AG04450 (cell line): ENCODE results near the gene HAVCR1. TPM values are rescaled to one million over a fixed set of nuclear protein-coding genes. Genes with fewer than 3 reads are reported as not detected.
"Not testable (repeated sequence)": the region's sequence is repeated elsewhere in the genome, so short reads cannot be mapped to it uniquely, and the experiment has no call there.

Experiments used
- CTCF ChIA-PET: fragments of 300-600, 350-600 bp; formaldehyde crosslinking; extraction: SDS; loops from one replicate; lab custom pipeline; 2022; ENCODE audit warnings: antibody characterized with exemption, inconsistent platforms; lab: Charles Lee
- POLR2A ChIA-PET: fragments of 350-600 bp; formaldehyde crosslinking; extraction: SDS; loops from one replicate; lab custom pipeline; 2021; ENCODE audit warnings: antibody characterized with exemption, inconsistent platforms; lab: Yijun Ruan, JAX
- DNase-seq: peaks from one replicate; pipeline ENCODE4 v3.0.0-alpha.2; 2011; ENCODE audit warnings: low read depth, low spot score
- H3K27ac ChIP-seq: one replicate; pipeline ENCODE4 v1.5.1; 2012; ENCODE audit warnings: low read depth, low read length, control low read depth
- H3K27me3 ChIP-seq: one replicate; pipeline ENCODE4 v1.6.0; 2012; ENCODE audit warnings: low read length; ENCODE audit not compliant: control insufficient read depth, insufficient read depth
- H3K4me3 ChIP-seq: 2 replicates; pipeline ENCODE4 v1.5.1; 2011; ENCODE audit warnings: mild to moderate bottlenecking, low read depth, low read length, control low read depth
- H3K9me3 ChIP-seq: 2 replicates; pipeline ENCODE4 v1.5.1; 2012; ENCODE audit warnings: low read length; ENCODE audit not compliant: control insufficient read depth, insufficient read depth
- polyA plus RNA-seq: library from polyadenylated mRNA; depleted of rRNA; stranded (reverse); fragments of >200 nt; gene quantifications from 2 replicates; pipeline ENCODE4 v1.2.3, GENCODE V29; 2011
- TF ChIP-seq, protein P1 (sequence below): IDR thresholded peaks from 2 replicates; pipeline ENCODE4 v1.5.1; 2011; ENCODE audit warnings: low read depth, low read length, control low read depth, inconsistent platforms

Gene HAVCR1
- polyA plus RNA-seq, 1 experiment = 0.29 TPM

DNA sequence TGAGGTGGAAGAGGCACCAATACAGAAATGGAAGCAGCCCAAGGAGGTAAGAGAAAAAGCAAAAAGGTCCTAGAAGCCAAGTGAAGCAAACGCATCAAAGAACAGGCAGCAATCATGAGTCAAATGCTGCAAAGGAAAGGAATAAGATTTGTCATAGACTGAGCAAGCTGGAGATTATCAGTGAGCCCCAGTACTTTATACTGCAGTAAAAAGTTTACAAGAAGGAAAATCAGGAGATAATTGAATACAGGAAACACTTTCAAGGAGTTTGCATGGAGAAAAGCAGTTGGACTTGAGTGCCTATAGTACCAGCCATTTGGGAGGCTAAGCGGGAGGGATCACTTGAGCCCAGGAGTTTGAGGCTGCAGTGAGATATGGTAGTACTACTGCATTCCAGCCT lies 7.2 kb upstream of the HAVCR1 start:
- Histone ChIP-seq H3K4me3 (no peak overlapping the region), H3K27ac (no peak overlapping the region), H3K9me3 (peaks cover 15% of the 10 kb centered on the region), H3K27me3 (no peaks in the 10 kb centered on the region)
- DNase-seq = no peak
- ChIA-PET POLR2A (no interaction called here), CTCF (no interaction called here)
- TF ChIP-seq, protein P1, sequence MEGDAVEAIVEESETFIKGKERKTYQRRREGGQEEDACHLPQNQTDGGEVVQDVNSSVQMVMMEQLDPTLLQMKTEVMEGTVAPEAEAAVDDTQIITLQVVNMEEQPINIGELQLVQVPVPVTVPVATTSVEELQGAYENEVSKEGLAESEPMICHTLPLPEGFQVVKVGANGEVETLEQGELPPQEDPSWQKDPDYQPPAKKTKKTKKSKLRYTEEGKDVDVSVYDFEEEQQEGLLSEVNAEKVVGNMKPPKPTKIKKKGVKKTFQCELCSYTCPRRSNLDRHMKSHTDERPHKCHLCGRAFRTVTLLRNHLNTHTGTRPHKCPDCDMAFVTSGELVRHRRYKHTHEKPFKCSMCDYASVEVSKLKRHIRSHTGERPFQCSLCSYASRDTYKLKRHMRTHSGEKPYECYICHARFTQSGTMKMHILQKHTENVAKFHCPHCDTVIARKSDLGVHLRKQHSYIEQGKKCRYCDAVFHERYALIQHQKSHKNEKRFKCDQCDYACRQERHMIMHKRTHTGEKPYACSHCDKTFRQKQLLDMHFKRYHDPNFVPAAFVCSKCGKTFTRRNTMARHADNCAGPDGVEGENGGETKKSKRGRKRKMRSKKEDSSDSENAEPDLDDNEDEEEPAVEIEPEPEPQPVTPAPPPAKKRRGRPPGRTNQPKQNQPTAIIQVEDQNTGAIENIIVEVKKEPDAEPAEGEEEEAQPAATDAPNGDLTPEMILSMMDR = no peak

DNA sequence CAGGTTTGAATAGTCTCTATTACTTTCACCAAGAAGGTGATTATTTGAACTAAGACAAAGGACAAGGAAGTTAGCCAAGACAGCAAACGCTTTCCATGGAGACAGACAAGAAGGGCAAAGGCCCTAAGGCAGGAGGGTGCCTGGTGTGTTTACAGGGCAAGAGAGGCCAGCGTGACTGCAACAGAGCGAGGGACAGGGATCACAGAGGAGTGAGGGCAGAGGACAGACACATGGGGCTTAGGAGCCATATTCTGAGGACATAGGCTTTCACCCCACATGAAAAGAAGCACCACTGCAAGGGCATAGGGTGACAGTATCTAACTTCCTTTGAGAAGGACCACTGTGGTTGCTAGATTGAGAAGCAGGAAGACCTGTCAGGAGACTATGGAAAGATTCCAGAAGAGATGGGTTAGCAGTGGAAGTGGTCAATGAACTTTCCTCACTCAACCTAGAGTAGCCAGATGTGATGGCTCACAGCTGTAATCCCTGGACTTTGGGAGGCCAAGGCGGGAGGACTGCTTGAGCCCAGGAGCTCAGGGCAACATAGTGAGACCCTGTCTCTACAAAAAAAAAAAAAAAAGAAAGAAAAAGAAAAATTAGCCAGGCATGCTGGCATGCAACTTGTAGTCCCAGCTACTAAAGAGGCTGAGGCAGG lies 5.0 kb upstream of the HAVCR1 start:
- no peaks in the 10 kb centered on the region for H3K27me3 ChIP-seq
- CTCF ChIA-PET = interaction anchor here (0.6 kb wide), 1 partner anchor 32 kb away, joined by 3 read pairs; no protein-coding TSS in a partner anchor
- H3K27ac ChIP-seq = no peak overlapping the region
- DNase-seq = no peak
- TF ChIP-seq, protein P1 = no peak
- no peak overlapping the region for H3K4me3 ChIP-seq
- peaks cover 15% of the 10 kb centered on the region for H3K9me3 ChIP-seq
- POLR2A ChIA-PET = no interaction called here

DNA sequence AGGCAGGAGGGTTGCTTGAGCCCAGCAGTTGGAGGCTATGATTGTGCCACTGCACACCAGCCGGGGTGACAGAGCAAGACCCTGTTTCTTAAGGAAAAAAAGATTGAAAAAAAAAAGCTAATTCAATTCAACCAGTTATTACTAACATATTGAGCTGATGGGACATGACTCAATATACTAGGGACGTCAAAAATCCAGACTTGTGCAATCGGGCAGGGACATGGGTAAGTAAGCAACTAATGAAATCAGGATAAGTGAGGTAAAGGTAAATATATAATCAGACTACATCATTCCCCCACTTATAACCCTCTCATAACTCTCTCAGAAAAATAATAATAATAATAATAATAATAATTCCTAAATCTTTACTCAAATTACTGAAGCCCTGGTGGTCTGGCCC lies 975 bp upstream of the HAVCR1 start:
- POLR2A ChIA-PET = no interaction called here

DNA sequence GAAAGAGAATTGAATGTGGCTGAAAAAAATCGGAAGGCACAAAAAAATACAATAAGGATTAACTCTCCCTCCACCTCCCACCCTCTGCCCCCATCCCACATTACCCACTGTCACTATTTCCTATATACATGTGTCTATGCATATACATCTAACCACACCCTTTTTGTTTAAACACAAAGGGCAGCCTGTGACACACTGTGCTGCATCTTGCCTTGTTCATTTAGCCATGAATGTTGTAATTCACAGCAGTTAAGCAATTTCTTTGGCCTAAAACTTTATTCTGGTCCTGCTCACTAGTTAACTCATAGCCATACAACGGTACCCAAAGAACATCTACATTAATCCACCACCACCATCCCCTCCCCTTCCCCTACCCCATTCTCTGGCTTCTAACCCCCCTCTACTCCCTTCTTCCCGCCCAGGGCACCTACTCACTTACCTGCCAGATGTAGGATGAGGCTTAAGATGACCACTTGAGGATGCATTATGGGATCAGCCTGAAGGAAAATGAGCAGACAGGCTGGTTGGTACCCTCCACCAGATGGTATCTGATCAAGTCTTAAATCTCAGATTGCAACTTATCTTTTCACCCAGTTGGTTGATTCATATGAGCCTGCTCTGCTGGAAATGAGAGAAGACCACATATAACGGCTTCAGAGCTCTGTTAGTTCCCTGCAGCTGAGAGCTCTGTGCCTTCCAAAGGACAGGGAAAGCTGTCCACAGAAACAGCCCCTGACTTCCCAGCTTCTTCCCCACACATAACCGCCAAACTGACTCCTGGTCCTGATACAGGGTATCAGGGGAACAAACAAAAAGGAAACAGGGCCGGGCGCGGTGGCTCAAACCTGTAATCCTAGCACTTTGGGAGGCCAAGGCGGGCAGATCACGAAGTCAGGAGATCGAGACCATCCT lies 1.2 kb downstream of the HAVCR1 start:
- POLR2A ChIA-PET = no interaction called here
- Histone ChIP-seq H3K27me3 (no peaks in the 10 kb centered on the region), H3K4me3 (no peak overlapping the region), H3K27ac (no peak overlapping the region), H3K9me3 (peaks cover 9% of the 10 kb centered on the region)
- TF ChIP-seq, protein P1 = no peak
- CTCF ChIA-PET = no interaction called here
- no peak for DNase-seq

More for the DNA sequence above, 975 bp upstream of the HAVCR1 start:
- no peak overlapping the region for H3K27ac ChIP-seq
- CTCF ChIA-PET = no interaction called here
- TF ChIP-seq, protein P1 = no peak
- no peak overlapping the region for H3K4me3 ChIP-seq
- no peak for DNase-seq
- H3K27me3 ChIP-seq = no peaks in the 10 kb centered on the region
- H3K9me3 ChIP-seq = peaks cover 14% of the 10 kb centered on the region

DNA sequence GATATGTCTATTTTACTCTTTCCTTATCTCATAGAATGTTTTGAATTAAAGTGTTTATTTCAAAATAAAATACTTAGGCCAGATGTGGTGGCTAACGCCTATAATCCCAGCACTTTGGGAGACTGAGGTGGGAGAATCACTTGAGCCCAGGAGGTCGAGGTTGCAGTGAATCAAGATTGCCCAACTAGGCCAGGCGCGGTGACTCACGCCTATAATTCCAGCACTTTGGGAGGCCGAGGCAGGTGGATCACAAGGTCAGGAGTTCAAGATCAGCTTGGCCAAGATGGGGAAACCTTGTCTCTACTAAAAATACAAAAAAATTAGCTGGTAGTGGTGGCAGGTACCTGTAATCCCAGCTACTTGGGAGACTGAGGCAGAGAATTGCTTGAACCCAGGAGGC lies 2.1 kb downstream of the HAVCR1 start:
- H3K4me3 ChIP-seq, H3K9me3 ChIP-seq, H3K27me3 ChIP-seq, POLR2A ChIA-PET, DNase-seq, H3K27ac ChIP-seq: not testable (repeated sequence)
- CTCF ChIA-PET = interaction anchor here (0.7 kb wide), 1 partner anchor 150 kb away, joined by 5 read pairs; no protein-coding TSS in a partner anchor
